GM04504 (cell line): ENCODE data around the gene EPS8L3.
"Not testable (repeated sequence)": the region's sequence is repeated elsewhere in the genome, so short reads cannot be mapped to it uniquely, and the experiment has no call there.

Experiments used
- DNase-seq: peaks from one replicate; pipeline ENCODE4 v3.0.0-alpha.2; 2012; ENCODE audit warnings: low read depth

EPS8L3 gene

GRCh38 chr1:109763646-109764415 is at the start of gene EPS8L3:
Gene EPS8L3, minus strand, starts transcription at chr1:109763923. Its CDS starts 2,174 bp downstream, at chr1:109761749.
- no peak for DNase-seq

GRCh38 chr1:109812691-109813393 is 49.1 kb upstream of the EPS8L3 start:
- no peak for DNase-seq

- no peak for DNase-seq
Observed at GRCh38 chr1:109808703-109809102, 45.0 kb upstream of the EPS8L3 start.

DNA sequence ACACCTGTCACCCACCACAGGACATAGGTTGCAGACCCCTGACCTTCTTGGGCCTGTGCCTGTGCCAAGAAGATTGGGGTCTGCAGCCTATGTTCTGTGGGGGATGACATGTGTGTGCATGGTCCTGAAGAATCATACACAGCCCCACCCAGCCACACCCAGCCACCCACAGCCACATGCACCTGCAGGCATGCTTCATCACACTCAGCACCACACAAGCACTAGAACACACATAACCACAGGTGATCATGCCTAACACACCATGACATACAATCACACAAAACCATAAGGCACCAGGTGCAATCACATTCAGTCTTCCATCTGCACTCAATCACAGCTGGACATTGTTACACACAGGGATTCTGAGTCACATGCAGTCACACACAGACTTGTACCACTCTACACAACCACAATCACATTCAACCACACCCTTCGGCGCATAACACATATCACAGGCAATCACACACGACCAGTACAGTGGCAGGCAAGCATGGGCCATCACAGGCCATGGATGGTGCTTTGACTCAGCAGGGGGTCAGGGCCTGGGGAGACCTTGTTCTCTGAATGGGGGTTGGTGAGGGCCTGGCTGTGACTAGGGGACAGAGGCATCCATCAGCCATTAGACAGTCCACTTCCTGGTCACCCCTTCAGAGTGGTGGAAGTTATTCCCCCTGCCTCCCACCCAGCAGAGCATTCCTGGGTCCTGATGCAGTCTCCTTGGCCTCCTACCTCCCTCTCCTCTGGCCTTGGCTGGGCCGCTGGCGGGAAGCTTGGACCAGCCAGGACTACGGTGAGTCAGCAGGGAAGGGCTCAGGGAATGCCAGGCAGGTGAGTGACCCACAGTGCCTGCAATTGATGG is 44.3 kb upstream of the EPS8L3 start:
- no peak for DNase-seq

DNA sequence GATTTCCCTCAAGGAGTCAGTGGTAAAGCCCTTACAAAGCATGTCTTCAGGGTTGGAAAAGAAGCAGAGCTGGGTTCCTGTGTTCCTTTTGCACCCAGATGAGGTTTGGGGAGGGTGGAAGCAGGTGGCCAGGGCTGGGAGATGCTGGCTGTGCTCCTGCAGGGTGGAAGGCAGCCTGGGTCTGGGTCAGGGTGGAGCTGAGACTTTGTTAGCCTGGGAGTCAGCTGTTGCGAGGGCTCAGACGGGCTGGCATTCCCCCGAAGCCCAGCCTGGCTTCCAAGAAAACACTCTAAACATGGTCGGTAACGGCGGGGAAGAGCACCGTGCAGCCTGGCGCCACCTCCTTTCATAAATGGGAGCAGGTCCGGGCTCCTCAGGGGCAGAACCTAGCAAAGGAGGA is 43.7 kb upstream of the EPS8L3 start:
- no peak for DNase-seq

DNA sequence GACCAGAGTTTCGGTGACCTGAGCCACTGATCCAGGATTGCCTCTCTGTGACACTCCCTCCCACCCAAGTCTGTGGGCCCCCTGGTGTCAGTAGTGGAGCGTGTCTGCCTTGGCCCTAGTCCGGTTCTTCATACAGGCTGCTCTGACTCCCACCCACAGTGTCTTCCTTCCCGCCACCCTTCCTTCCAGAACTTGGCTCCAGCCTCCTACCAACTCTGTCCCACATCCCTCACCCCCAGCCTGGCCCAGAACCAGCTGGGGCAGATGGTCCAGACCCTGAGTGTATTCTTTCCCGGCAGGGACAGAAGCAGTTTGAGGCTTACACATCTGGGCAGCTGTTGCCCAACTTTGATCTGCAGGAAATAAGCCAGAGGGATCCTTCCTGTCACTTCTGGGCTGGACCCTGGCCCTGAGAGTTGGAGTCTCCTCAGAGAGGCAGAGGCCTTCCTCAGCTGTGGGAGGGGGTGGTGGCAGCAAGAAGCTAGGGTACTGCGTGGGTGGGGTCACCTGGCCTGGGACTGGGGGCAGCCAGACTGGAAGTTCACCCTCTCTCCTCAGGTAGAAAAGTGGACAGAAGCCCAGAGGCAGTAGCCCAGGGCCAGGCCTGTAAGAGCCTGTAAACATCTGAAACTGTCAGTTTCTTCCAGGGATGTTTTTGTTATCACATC is 43.1 kb upstream of the EPS8L3 start:
- DNase-seq, result no peak

GRCh38 chr1:109805486-109806165 is 41.9 kb upstream of the EPS8L3 start:
- no peak for DNase-seq

DNA sequence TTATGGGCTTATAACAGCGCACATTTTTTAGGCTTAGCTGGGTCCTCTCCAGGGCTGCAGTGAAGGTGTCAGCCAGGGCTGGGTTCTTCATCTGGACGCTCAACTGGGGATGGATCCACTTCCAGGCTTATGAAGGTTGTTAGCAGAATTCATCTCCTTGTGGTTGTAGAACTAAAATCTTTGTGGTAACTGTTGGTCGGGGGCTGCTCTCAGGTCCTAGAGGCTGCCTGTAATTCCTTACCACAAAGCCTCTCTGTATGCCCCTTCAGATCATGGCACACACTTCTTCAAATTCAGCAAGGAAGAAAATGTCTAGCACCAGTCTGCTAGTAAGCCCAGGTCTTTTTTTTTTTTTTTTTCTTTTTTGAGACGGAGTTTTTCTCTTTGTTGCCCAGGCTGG is 40.9 kb upstream of the EPS8L3 start:
- DNase-seq, result no peak

DNA sequence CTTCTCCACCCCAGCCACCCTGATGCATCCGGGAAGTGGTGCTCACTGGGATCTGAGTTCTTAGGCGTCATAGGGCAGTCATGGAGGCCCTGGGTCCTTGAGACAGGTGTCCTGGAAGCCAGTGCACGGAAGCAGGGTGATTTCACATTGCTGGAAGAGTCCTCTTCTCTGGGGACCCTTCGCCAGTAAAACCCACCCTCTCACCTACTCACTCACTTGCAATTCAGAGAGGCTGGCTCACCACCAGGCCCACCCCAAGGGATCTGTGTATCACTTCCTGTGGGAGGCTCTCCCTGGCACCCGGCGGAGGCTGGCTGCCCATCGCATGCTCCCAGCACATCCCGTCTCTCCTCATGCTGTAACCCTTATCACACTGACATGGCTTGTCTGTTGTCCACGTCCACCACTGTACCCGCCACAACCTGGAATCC is 40.2 kb upstream of the EPS8L3 start:
- DNase-seq, result no peak

DNA sequence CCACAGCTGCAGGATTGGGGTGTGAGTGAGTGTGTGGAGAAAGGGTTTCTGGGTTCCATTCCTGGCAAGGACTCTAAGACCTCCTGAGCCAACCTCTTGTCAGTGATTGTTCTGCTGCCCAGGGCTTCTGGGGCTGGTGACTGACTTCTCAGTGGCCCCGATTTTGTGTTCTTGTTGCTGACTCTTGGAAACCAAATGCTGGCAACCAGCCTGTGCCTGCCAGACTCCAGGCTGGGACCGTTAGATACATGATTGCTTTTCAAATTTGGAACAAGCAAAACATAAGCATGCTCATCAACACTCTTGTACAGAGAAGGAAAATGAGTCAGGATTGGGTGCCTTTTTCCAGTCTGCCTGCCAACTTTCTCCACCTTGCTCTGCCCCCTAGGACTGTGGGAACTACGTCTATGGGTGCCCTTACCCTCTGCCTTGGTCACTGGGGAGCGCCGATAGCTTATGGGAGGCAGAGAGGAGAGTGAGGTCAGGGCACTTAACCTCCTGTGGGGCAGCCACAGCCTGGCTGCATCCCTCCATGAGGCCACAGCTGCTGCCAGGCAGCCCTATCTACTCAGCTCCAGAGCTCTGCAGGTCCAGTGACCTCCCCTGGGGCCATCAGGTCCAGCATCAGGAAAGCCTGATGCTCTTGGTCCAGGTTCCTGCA is 39.3 kb upstream of the EPS8L3 start:
- no peak for DNase-seq

- no peak for DNase-seq
Observed at GRCh38 chr1:109802136-109802900, 38.6 kb upstream of the EPS8L3 start.

DNA sequence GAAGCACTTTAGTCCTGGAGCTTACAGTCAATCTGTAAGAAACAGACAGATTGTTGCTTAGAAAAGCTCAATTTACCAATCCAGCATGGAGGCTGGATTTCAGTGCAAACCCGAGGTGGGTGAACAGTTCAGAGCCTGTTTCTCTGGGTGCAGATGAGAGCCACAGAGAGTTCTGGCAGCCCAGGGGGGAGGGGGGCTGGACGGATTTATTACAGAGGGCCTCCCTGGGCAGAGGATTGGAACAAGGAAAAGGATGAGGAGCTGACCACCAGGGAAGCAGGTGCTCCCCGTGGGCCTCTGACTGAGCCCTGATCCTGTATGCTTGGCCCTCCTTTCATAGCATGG is 38.0 kb upstream of the EPS8L3 start:
- no peak for DNase-seq

DNA sequence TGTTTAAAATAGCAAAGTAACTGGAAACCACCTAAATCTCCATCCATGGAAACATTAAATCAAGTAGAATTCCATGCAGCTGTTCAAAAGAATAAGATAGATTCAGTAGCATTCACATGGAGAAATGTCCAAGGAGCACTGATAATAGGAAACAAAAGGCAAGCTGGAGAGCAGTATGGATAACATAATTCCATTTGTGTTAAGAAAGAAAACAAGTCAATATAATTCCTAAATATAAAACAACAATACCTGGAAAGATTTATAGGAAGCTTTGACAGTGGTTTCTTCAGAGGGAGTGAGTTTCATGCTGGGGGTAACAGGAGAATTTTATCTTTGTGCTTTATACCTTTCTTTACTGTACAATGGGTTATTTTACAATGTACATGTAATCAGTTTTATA is 36.6 kb upstream of the EPS8L3 start:
- DNase-seq, result no peak

DNA sequence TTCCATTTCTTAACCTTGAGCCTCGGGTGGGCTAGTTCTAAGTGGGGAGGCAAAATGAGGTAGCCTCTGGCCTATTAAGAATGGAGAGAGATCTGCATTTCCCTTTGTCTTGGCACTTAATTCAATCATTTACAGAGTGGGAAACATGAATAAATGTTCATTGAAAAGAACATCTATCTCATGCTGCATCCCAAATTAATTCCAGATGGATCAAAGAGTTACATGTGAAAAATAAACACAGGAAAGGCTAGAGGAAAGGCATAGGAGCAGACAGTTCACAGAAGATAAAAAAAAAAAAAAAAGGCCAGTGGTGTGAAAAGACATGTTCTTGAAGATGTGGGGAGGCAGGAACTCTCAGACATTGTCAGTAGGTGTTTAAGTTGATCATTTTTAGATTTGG is 35.7 kb upstream of the EPS8L3 start:
- DNase-seq, result no peak

GRCh38 chr1:109797303-109797595 is 33.5 kb upstream of the EPS8L3 start:
- DNase-seq, result not testable (repeated sequence)

- no peak for DNase-seq
Observed at GRCh38 chr1:109796484-109797302, 33.0 kb upstream of the EPS8L3 start.

DNA sequence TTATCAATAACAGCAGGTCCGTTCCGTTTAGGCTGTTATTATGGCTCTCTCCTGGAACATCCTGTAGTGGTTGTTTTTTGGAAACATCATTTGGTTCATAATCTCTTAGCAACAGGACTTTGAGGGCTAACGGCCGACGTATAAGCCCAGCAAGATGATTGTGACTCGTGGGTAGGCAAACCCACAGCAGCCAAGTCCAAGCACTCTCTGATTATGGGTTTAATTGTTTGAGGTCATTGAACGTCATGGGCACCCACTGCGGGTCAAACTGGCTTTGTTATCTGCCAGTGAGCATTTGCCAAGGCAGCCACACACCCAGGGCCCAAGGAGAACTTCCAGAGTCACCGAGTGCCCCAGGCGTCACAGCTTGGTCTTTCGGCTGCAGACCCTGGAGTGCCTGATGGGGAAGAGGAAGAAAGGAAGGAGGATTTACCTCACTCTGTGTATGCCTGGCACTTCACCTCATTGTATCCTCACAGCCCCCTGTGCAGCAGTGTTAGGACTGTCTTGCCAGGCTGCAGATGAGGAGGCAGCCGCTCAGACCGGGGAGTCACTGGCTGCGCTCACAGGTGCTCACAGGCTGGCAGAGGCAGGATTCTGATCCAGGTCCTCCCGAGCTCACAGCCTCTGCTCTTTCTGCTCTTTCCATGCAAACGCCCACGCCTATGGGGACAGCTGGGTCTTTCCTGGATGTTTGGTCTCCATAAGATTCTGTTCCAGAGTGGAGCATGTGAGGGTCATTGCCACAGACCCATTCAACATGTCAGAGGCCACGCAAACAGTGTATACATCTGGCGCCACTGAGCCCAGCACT is 30.8 kb upstream of the EPS8L3 start:
- no peak for DNase-seq

DNA sequence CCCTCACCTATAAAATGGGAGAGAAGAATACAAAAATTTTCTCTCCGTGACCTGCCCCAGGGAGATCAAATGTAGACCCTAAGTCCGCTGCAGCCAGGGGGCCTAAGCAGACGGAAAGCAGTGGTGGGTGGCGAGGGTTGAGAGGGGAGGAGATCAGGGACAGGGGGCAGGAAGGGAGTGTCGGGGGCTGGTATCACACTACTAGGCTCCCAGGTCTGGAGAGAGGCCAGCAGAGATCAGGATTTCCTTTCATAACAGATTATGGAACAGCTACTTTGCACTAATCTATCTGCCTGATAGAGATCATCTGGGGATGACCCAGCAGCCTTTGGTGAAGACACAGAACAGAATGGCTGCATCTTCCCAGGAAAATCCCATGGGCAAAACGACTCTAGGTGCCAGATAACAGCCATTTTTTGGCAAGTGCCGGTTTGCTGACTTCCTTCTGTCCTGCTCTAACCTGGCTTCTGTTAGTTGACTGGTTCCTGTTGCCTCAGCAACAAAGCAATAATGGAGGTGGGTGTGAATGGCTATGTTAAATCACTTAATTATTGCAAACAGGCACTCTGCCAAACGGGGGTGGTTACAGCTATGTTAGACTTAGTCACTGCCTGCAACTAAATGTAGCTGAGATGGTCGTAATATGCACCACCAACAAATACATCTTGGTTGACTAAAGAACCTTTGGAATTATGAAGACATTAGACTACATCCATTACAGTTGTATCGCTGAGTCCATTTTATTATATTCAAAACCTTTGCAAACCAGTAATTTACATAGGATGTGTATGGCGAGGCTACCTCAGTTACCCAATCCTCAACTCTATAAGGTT is 30.0 kb upstream of the EPS8L3 start:
- DNase-seq, result peak; percentile 85
